Adipose tissue (tissue), 3 donors: ENCODE measurements around the gene GSTM2. TPM values are rescaled to one million over a fixed set of nuclear protein-coding genes. Genes with fewer than 3 reads are reported as not detected.

Experiments
- H3K27ac ChIP-seq: one replicate; pipeline ENCODE4 v1.5.1; 2013; ENCODE audit warnings: low read depth, low read length
- WGBS, 3 donors: extraction: QIAGEN DNeasy Blood & Tissue Kit; methylation state at CpG; one replicate each; pipeline ENCODE4 v1.1.7; 2013; 5-methylcytosine and 5-hydroxymethylcytosine counted together
- polyA plus RNA-seq, 3 donors: library from polyadenylated mRNA; stranded (reverse); fragments of 200-250 nt; gene quantifications; one replicate each; pipeline ENCODE4 v1.2.3, GENCODE V29; 2013
- donor health status: healthy with polysubstance abuse.
- donor health status: Bipolar disorder and iron deficiency.
- donor health status: healthy.

GSTM2 gene
- polyA plus RNA-seq, 3 donors = 21.4 to 93.2 (median 74.8) TPM

DNA sequence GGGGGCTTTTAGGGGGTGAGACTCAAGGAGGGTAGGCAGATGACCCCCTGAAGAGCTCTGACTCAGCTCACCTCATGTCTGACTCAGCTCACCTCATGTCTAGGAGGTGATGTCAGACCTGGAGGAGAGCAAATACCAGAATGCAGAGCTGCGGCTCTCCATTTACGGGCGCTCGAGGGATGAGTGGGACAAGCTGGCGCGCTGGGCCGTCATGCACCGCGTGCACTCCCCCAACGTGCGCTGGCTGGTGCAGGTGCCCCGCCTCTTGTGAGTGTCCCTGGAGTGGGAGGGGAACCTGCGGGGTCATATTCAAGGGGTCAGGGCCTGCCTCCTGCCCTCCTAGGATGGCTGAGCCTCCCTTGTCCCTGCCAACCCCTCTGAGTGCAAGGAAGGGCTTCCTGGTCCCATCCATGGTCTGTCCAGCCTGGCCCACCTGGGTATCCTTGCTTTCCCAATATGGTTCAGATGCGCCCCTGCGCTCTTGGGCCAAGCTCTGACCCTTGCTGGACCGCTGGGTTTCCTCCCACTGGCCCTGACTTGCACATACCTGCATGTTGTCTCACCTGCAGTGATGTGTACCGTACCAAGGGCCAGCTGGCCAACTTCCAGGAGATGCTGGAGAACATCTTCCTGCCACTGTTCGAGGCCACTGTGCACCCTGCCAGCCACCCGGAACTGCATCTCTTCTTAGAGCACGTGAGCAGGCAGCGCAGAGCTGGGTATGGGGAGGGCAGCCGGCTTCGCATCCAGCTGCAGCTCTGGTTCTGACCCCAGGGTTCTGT is 39.1 kb upstream of the GSTM2 start:
- no peak overlapping the region for H3K27ac ChIP-seq
- 86 to 90% (median 87%) methylated on average over 23 of the region's 23 CpGs for WGBS, 3 donors

DNA sequence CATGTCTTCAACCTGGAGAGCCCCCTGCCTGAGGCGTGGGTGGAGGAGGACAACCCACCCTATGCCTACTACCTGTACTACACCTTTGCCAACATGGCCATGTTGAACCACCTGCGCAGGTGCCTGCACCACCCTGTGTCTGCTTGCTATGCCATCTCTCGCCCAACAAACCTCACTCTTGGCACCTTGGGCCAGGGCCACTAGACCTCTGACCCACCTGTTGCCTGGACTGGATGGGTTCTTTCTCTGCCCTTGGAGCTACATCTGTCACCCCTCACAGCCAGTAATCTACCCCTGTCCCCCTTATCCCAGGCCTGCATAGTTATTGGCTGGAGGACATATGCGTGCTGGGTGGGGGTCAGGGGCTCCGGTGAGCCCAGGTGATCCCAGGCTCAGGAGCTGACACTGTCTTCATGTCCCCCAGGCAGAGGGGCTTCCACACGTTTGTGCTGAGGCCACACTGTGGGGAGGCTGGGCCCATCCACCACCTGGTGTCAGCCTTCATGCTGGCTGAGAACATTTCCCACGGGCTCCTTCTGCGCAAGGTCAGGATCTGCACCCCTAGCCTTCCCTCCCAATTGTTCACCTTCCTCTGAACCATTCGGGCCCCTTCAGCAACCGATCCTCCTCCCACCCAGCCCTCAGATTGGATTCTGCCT is 38.4 kb upstream of the GSTM2 start:
- WGBS, 3 donors = 88 to 91% (median 89%) methylated on average over 10 of the region's 10 CpGs

DNA sequence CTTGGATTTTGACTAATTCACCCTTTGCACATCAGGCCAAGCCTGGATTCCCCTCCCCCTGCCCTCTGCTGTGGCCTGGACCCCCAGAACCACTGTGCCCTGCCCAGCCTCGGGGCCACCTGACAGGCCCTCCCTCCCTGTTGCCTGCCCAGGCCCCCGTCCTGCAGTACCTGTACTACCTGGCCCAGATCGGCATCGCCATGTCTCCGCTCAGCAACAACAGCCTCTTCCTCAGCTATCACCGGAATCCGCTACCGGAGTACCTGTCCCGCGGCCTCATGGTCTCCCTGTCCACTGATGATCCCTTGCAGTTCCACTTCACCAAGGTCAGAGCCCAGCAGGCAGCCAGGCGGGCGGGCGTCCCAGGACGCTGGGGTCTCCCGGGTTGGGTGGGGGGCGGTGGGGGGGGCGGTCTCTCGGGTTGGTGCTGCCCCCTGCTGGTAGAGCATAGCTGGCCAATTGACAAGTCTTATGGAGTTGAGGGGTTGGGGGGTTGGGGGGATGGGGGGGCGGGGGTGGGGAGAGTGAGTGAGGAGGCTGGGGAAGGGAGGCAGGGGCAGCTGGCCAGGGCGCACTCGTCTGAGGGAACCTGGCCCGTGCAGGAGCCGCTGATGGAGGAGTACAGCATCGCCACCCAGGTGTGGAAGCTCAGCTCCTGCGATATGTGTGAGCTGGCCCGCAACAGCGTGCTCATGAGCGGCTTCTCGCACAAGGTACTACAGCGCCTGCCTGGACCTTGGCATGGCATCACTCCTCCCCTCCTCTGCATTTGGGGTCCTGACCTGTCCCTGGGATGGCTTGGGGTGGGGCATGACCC is 37.6 kb upstream of the GSTM2 start:
- 79 to 83% (median 82%) methylated on average over 28 to 30 of the region's 30 CpGs for WGBS, 3 donors
- H3K27ac ChIP-seq = no peak overlapping the region

More for the DNA sequence above, 38.4 kb upstream of the GSTM2 start:
- H3K27ac ChIP-seq = no peak overlapping the region

DNA sequence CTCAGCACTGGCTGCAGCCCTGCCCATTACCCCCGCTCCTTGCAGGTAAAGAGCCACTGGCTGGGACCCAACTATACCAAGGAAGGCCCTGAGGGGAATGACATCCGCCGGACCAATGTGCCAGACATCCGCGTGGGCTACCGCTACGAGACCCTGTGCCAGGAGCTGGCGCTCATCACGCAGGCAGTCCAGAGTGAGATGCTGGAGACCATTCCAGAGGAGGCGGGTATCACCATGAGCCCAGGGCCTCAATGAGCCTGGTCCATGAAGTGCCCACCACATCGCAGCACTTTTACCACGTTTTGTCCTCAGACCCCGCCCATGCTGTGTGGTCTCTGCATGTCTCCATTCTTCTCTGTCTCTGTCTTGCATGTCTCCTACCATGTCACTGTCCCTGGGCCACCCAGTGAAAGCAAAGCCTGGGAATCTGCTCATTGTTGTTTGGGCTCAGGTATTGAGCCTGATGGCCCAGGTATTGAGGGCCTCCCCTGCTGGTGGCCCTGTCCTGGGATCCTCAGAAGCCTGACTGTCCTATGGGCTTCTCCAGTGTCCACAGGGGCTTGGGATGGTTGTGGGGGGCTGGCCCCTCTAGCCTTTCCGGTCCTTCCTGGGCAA is 36.9 kb upstream of the GSTM2 start:
- 92 to 95% (median 94%) methylated on average over 14 of the region's 14 CpGs for WGBS, 3 donors
- H3K27ac ChIP-seq = no peak overlapping the region

DNA sequence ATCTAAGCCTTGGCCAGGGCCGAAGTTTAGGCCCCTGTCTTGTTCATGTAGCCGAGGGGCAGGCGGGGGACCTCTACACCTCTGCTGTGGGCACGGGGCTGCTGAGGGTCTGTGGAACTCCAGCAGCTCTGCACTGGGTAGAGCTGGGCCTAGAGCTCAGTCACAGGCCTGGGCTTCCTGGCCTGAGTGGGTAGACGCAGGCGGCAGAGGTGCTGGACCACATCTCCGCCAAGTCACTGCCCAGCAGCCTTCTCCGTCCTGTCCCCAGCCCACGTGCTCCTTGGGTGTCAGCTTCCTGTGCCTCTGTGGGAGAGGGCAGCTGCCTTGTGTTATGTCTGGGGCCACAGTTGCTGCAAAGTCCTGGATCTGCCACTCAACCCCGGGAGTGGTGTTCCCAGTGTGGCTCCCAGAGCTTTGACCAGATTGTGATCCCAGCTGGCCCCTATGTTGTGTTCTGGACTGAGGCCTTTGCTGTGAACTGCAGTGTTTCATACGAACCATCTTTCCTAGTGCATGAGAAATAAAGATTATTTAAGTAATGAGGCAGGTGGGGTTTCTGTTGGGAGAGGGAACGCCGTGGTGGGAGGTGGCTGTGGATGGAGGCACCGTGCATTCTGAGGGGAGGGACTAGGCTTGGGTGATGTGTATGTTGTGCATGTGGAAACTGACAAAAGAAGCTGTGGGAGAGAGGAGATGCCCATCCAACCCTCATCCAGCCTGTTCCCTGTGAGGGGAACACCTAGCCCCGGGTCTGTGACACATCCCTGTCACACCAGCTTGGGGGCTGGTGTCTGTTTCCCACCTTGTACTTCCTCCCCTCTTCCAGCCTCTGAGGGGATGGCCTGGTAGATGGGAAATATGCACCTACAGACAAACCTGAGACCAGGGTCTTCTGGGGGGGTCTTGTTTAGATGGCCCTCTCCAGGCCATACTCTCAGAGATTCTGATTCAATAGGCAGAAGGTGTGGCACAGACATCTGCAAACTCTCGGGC is 36.0 kb upstream of the GSTM2 start:
- no peak overlapping the region for H3K27ac ChIP-seq
- 83 to 88% (median 87%) methylated on average over 16 of the region's 16 CpGs for WGBS, 3 donors

DNA sequence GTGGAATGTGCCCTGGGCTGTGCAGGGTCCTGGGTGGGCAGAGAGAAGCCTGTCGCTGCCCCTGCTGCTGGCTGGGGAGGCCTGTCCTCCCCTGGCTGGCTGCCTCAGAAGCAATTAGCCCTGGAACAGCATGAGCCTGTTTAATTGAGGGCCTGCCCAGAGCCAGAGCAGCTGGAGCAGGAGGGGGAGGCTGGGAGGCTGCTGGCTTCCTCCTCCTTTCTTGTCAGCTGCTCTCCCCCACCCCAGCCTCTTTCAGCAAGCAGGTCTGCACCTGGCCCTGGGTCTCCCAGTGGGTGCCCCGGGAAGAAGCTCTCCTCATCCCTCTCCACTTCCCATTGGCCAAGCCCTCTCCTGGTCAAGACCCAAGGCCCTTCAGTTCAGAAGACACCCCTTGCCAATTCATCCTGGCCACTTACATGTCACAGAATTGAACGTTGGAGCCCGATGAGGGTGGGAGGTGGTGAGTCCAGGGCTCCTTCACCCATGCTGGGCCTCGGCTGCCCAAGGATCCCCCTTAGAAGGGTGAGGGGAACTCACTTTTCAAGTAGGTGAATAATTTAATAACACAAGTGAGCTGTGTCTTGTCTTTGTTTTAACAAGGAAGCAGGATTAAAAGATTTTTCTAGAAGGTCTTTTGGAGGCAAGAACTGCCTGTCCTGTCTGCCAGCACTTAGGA is 35.0 kb upstream of the GSTM2 start:
- 55 to 60% (median 56%) methylated on average over 5 of the region's 5 CpGs for WGBS, 3 donors
- no peak overlapping the region for H3K27ac ChIP-seq

DNA sequence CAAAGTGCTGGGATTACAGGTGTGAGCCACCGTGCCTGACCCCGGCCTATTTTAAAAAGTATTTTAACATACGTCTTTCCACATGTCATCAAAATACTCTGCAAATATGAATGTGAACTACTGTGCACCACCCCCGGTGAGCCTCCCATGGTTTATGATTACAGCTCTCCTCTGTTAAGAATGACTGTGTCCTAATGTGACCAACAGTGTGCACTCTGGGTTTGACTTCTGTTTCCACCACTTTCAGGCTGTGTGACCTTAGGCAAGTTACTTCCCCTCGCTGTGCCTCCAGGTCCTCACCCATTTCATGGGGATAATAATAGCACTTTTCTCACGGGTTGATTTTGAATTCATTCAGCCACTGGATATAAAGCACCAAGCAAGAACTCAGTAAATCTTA is 33.6 kb upstream of the GSTM2 start:
- WGBS, 3 donors = 80 to 88% (median 82%) methylated on average over 6 of the region's 6 CpGs
- H3K27ac ChIP-seq = no peak overlapping the region

DNA sequence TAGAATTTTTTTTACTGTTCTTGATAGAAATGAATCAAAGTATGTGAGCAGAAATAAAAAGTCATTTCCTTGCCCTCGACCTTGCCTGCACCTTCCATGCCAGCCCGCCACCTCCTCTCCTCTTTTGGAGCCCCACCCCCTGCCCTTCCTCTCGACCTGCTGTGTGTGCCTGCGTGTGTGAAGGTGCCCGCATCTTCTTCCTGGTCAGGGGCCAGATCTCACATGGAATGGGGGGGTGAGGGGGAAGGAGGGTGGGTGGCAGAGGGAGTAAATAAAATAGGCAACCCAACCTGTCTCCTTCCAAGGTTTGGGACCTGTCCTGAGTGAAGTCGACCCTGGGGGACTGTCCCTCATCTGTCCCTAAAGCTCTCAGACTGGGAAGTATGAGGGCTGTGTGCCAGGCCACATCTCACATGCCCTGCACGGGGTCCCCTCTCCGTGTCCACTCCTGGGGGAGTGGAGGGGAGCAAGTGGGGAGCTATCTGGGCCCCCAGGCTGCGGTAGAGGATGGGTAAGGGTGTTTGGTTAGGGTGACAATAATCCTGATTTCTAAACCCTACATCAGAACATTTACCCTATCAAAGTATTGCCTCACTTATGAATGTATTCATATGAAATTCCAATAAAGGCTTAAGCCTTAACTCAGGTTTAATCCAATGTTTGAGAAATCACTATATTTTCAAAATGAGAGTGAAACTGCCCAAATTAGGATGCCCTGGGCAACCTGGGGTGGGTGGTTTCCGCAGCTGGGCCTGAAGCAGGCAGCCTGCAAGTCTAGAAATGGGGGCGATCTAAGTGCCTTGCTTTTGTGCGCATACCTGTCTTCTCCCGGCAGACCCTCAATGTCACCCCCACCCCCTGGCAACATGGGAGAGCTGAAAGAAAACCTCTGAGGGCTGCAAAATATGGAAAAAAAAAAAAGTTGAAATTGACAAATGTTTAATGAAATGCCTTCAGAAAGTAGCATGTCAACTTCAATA is 32.8 kb upstream of the GSTM2 start:
- 56 to 62% (median 62%) methylated on average over 13 of the region's 13 CpGs for WGBS, 3 donors
- no peak overlapping the region for H3K27ac ChIP-seq

DNA sequence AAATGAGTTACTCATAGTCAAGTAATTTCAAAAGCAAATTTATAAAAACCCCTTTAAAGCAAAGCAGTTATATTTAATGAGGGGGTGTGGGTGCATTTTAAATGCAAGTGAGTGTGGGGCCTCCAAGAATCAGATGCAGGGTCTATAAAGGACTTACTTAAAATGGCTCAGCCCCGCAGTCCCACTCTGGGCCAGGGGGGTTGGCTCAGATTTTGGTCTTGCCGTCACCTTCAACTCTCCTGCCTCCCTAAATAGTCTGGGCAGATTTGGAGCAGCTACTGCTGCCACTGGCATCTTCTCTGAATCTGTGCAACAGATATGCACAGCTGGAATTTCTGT is 32.0 kb upstream of the GSTM2 start:
- WGBS, 3 donors = 78 to 91% (median 82%) methylated on average over 2 of the region's 2 CpGs
- H3K27ac ChIP-seq = no peak overlapping the region

DNA sequence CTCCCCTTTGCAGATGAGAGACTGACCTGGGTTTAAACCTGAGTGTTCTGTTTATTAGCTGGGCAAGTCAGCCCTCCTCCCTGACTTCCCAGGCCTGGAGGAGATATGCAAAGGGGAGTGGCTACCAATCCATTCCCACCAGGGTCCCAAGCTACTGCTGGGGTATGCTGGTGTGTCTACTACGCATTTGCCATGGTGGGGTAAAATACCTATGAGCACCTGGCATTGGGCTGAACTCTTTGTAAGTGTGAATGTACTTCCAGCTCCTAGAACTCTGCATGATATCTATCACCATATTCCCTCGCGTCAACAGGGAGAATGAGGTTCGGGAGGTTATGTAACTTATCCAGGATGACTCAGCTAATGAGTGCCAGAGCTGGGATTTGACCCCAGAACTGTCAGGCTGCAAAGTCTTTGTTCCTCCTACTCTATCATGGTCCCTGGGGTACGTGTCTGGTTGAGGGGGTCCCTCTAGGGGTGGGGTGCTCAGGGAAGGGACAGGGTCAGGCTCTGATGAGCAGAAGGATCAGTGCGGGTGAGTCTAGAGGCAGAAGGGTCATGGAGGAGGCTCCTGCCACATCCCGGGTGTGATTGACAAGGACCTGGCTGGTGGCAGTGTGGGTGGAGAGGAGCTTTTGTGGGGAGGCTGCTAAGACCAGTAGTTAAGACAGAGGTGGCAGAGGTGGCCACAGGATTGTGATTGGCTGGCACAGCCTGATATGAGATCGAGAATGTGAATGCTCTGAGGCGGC is 31.5 kb upstream of the GSTM2 start:
- no peak overlapping the region for H3K27ac ChIP-seq
- WGBS, 3 donors = 38 to 55% (median 41%) methylated on average over 9 of the region's 9 CpGs

DNA sequence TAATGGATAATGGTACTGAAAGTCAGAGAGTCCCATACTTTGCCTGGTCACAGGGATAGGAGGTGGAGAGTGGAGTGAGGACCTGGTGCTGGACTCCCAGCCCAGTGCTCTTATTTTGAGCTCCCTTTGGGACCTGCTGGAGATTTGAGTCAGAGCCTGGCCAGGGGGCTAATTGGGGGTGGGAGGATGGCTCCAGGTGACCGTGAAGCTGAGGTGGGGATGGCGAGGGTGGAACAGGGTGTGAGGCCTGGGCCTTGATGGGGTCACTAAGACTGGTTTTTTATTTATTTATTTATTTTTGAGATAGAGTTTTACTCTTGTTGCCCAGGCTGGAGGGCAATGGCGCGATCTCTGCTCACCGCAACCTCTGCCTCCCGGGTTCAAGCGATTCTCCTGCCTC is 30.4 kb upstream of the GSTM2 start:
- H3K27ac ChIP-seq = no peak overlapping the region
- WGBS, 3 donors = 92 to 94% (median 93%) methylated on average over 7 of the region's 7 CpGs

DNA sequence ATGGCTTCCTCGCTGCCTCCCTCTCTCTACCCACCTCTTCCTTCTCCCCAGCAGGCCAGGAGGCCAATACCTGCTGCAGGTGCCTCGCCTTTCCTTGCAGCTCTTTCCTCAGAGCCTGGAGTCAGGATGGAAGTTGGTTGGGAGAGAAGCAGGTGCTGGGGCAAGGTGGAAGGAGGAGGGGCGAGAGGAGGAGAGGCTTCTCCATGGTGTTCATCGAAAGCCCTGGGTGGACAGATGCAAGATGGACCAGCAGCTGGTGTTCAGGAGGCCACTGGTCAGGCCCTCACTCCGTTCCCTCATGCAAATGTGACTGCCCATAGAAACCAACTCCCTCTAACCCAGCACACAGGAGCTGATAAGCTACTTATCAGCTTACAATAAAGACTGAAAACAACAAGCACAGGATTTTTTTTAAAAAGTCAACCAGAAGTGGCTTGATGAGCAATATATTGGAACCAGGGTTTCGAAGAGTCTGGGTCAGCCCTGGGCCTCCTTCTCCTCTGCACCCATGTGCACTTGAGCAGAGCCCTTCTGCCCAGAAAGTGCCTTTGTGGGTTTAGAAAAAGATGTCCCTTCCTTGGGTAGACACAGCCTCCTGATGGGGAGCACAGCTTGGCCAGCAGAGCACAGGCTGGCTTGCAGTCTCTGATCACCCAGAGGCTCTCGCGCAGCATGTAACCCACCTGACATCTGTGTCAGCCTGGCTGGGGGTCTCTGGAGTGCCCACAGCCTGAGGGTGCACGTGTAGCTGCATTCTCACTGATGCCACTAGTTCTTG is 28.6 kb upstream of the GSTM2 start:
- no peak overlapping the region for H3K27ac ChIP-seq

DNA sequence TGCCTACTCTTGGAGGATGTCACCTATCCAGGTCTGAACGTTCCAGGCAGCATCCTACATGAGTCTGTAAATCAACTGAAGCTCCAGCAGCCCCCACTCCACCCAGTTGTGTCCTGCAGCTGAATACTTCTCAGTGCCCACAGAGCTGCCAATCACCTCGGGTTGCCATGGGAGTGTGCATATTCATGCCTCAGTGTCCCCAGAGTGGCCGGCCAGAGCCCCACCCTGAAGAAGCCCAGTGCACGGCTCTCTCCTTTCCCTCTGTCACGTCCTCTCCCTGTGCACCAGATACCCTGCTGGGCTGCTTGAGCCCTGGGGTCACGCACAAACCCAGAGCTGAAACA is 28.0 kb upstream of the GSTM2 start:
- H3K27ac ChIP-seq = no peak overlapping the region
- 47 to 58% (median 50%) methylated on average over 6 of the region's 6 CpGs for WGBS, 3 donors

More for the DNA sequence above, 28.6 kb upstream of the GSTM2 start:
- WGBS, 3 donors = 72 to 88% (median 84%) methylated on average over 9 of the region's 9 CpGs

DNA sequence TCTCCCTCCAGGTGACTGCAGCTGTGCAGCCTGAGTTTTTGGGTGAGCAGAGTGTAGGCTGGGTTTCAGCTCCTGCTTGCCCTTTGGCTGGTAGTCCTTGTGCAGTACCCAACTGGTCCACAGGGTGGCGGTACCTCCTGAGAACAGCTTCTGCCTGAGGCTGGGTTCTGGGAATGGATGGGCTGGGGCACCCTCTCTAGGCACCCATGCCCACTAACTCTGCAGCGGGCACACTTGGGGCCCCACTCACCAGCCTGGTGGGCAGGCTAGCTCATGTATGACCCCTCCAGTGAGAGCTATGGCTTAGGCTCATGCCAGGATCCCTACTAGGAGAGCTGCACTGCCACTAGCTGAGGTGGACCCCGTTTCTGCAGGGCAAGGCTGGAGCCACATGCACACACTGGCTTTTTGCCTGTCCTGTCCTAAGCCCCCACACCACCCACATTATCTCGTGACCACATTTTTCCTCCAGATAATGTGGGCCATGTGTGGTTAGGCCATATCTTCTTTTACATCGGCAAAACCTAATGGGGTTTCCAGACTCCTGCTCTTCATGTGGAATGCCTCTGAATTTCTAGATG is 27.5 kb upstream of the GSTM2 start:
- WGBS, 3 donors = 26 to 50% (median 28%) methylated on average over 5 of the region's 5 CpGs
- H3K27ac ChIP-seq = no peak overlapping the region
